GM18519 (cell line): ENCODE measurements around the gene NRXN3.
A peak's percentile ranks its signal among the peaks of the same experiment; 100 is the strongest.

Source experiments
- ATAC-seq: cut with Tn5 transposase; IDR thresholded peaks from one replicate; pipeline ENCODE4 v1.9.1; 2021; ENCODE audit warnings: mild to moderate bottlenecking, moderate library complexity; ENCODE audit not compliant: unreplicated experiment, low FRiP score

Gene NRXN3

GRCh38 chr14:78758333-78758732, 588.2 kb downstream of the NRXN3 start:
- peak; percentile 76 for ATAC-seq

DNA sequence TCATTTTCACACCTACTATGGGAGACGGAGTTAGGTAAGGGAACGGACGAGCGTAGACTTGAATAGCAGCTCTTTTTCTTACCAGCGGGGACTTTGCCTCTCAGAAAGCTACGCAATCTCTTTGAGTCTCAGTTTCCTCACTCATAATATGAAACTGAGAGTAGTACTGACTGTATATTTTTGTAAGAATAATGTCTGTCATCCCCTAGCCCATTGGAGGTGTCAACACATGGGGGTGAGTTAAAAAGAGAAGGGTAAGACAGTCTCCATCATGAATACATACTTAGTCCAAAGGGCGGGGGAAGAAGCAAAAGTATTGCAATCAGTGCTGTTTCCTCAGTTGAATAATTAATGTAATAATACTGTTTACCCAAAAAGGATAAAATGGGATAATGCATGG, 592.2 kb downstream of the NRXN3 start:
- ATAC-seq = no peak

GRCh38 chr14:78763746-78764145, 593.6 kb downstream of the NRXN3 start:
- ATAC-seq = no peak

- no peak for ATAC-seq
These were observed 594.1 kb downstream of the NRXN3 start for GRCh38 chr14:78764240-78764639.

DNA sequence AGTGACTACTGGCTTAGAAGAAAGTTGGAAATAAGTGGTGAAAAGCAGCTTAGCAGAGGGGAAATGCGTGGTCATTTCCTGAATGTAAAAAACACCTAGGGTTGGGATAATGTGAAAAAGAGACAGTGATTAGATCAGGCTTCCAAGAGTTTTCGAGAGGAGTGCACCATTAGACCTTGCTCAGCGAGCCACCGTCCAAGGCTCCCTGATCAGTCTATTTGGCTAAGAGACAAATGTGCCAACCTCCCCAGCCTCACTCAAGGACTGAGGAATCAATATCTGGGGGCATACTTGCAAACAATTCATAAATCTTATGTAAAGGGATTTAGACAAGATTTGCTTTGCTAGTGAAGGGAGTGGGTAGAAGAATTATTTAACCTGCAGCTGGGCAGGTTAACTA, 594.5 kb downstream of the NRXN3 start:
- no peak for ATAC-seq

DNA sequence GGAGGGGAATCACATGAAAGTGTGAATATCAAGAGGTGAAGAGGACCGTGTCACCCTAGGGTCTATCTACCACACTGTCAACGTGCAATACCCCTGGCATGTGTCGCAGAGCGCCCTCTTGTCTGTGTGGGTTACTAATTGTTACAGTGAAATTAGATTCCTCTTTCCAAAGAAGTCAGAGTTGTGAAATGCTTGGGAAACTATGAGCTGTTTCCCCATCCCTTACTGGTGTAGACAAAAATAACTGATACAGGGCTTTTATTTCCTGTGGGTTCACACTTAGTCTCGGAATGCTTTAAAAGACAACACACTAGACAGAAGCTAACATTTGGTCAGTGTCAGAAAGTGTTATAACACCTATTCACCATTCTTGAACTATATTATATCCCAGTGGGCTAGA, 597.3 kb downstream of the NRXN3 start:
- ATAC-seq = no peak

DNA sequence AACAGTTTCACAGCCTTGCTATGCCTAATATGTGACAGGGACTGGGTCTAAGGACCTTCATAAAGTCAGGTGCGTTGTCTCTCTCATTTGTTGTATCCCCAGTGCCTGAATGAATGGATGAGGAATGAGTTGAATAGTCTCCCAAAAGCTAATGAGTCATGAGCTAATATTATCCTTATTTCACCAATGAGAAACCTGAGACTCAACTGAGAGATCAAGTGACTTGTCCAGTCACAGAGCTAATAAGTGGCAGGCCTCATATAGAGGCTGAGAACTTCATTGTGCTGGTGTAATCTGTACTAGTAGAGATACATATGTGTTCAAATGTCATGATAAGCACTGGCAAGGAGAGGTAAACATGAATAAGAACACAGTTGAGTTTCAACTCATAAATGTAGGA, 612.4 kb downstream of the NRXN3 start:
- ATAC-seq = no peak

DNA sequence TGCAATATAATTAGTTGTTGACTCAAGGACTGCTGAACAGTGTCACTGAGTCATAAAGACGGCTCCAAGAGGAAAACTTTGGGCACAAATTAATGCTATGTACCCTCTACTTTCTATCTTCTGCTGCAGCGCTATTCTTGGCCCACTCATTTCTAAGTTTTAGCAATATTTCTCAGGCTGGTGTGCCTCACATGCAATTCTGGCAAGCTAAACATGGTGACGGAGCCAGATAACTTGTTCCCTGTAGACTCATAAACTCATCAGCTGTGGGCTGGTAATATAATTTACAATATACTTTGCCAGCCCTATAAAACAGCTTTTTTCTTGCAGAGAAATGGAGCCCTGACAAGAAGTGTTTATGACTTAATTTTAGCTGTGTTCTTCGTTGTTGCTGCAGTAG, 615.1 kb downstream of the NRXN3 start:
- no peak for ATAC-seq

DNA sequence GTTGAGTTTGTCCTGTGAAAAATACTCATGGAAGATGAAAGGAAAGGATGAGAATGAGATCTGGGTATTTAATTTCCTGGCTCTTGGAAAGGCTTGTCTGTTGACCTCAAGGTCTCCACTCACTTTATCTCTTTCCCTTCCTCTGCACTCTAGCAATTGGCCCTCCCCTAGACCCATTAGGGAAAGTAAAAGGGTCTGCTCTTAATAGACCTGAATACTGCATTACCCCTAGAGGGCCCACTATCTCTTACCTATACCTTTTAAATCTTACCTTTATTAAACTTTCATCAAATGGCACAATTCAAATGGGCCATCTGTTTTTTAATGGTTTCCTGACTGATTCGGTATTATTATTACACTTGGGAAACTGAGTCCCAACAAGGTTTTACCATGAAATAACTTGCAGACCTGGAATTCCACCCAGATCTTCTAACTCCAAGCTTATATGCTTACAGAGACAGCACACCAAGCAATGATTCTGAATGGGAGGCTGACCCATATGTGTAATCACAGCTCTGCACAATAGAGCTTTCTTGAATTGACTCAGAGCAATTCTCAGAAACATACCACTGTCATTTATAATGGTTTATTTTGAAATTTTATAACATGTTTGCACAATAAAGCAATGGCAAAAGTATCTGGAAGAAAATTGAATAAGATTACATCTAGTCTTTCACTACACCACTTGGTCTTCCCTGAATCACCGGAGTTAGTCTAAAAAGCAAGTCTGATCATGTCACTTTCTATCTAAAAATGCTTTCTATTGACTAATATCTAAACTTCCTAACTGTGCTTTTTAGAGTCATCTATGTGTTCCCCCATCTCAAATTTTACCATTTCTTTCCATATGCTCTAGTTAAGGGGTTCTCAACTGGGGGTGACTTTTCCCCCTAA, 618.5 kb downstream of the NRXN3 start:
- peak; percentile 61 for ATAC-seq

DNA sequence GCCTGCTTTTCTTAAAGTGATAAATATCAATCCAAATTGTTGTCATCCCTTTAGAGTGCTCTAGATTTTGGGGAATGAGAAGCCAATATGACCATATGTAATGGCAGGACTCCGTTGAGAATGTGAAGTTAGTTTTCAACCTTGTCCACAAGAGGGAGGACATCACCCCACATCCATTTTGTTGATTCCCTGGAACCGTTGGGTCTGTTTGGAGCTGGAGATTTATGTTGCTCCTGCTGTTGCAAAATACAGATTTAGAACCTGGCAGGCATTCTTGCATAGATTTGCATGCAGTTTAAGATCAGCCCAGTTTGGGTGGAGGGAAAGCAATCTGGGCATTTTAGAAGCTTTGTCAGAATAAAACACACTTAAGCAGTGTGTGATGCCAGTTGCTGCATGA, 620.1 kb downstream of the NRXN3 start:
- no peak for ATAC-seq

GRCh38 chr14:78798757-78799156, 628.6 kb downstream of the NRXN3 start:
- ATAC-seq = no peak

DNA sequence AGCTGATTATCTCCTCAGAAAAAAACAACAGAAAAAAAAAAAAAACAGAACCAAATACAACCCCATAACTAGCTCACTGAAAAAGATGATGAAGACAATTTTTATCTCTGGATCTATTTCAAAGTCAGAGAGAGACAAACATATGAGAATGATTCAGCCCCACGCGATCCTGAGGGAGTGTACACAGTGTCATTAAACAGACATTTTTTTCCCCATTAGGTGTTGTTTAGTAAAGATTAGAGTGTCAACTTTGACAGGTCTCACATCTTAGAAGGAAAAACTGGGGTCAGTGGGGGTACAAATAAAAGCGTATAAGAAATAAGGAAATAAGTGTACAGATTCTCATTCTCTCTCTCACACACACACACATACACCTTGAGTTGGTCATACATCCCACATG, 635.4 kb downstream of the NRXN3 start:
- ATAC-seq = no peak

GRCh38 chr14:78823035-78823434, 652.9 kb downstream of the NRXN3 start:
- no peak for ATAC-seq

- no peak for ATAC-seq
These were observed 653.3 kb downstream of the NRXN3 start for GRCh38 chr14:78823516-78823915.

GRCh38 chr14:78829274-78829673, 659.1 kb downstream of the NRXN3 start:
- no peak for ATAC-seq

DNA sequence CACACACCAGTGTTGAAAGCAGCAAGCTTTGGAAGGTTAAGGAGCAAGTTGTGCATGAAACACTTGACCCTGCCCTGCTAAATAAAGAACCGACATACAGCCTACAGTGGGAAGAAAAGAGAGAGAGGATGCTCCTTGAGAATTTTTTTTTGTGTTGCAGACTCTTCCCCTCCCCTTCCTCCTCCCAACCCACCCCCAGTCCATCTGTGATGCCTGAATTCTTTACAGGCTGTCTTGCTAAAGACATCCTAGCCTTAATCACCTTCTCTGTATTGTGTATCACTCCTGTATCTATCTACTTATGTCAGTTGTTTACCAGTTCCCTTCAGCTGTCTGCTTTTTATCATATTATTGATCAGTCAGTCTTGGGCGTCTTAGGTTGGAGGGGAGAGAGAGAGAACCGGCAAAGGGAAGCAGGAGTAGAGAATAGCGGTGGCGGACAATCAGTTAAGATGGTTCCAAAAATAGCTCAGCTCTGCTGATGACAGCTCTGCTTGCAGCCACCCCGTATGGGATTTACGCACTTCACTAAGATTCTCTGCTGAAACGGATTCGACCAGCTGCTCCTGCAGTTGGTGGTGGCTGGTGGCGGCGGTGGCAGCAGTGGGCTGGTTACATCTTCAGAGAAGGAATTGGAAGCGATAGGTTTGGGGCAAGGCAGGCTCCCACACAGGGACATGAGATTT, 664.7 kb downstream of the NRXN3 start:
- ATAC-seq = no peak

DNA sequence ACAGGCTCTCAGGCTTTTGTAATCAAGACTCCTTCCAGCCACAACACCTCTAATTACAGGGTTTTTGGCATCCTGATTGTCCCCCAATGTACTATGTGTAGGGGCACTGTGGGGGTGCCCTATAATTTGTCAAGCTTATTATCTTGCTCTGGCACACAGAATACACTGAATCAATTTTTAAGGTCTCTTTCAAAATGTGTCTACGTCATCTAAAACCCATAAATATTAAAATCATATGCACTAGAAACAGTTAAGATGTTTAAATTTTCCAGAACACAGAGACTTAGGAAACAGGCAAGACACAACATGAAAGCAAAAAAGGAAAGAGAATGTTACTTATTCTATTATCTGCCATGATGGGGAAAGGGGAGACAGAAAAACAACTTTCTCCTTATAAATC, 665.7 kb downstream of the NRXN3 start:
- no peak for ATAC-seq

DNA sequence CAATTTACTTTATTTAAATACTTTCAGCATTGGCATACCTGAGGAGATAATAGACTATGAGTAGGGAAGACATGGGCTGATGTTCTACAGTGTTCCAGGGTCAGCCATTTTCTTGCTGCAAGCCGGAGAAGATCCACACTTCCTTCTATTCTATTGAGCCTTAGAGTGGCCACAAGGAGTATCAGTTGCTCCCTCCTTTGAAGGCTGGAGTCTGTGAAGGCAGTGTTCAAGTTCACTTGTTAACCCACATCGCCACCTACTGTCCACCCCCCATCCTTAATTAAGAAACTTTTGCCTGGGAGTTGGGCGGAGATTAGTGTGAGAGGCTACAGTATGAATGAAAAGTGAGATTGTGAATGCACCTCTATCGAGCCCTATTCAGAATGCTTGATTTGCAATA, 666.6 kb downstream of the NRXN3 start:
- ATAC-seq = peak; percentile 72

DNA sequence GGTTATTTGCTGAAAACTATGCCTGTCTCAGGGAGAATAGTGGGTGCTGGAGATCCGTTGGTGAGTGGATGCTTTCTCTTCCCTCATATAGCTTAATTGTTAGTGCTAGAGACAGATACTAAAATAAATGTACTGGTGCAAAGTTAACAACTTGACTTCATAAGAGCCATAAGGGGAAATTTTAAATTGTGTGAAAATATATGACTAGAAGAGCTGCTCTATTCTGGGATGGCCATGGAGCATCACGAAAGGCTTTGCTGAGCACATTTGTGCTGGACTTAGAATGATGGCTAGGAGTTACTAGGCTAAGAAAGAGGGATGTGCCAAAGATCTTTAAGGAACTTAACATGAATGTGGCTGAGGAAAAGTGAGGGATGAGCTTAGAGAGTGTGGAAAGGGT, 668.8 kb downstream of the NRXN3 start:
- no peak for ATAC-seq

DNA sequence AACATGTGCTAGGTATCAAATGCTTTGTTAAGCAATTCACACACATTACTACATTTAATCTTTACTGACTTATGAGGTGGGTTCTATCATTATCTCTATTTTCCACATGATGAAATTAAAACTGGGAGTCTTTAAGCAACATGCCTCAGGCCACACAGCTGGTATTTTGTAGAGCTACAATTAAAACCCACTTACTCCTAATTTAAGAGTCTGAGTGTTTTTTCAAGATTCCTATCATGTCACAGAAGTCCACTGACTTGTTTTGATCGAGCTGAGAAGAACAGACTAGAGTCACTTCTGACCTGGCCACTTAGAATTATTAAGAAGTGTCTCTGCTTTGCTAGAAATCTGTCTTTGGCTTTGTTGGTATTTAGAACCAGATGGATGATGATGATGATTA, 670.7 kb downstream of the NRXN3 start:
- ATAC-seq = no peak

DNA sequence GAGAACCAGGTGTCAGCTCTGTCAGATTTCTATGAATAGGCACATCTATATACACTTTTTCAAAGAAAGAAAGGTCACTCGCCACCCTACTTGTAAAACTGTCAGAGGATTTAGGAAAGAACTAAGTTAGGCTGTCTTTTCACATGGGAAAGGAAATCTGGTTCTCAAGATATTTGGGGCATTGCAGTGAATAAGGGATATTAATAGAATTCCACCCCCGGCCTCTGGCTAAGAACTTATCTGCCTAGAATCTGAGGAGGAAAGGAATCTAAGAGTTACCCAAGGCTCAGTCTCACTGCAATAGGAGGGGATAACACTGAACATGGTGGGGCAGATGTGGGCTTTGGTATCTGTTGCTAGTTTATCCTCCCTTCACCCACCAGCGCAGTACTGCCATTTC, 677.6 kb downstream of the NRXN3 start:
- no peak for ATAC-seq

DNA sequence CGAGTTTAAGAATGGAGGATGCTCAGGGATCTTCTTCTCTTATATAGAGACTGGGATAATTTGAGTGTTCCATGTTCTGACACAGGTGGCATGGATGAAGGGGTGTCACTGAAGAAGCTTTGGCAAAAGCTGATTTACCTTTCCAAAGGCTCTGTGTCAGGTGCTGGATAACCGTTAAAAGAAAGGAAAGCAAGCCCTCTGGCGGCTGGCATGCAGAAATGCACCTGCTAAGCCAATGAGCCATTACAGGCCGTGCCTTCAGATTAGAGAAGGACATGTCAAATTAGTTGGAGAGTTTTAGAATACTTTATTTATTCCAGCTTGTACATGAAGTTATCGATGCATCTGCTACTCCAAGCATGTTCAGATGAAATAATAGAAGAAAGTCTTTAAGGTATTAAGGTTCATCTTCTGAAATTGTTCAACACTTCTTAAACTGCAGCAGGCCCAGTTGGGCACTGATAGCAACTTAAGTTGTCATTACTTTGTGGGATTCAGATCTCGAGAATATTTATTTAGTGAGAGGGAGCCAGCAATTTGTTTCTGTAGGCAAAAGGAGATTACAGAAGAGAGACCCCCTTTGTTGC, 678.2 kb downstream of the NRXN3 start:
- peak; percentile 91 for ATAC-seq
